Liver (tissue), 9 donors: ENCODE measurements around the gene ZNF808. TPM values are rescaled to one million over a fixed set of nuclear protein-coding genes. Genes with fewer than 3 reads are reported as not detected.

Experiments
- DNase-seq: peaks from one replicate; pipeline ENCODE4 v3.0.0-alpha.2; 2017; ENCODE audit warnings: low spot score
- H3K27ac ChIP-seq, 2 donors: one replicate each; pipeline ENCODE4 v1.7.0; 2013; ENCODE audit warnings: inconsistent platforms in 2 of 2, low read length in 2 of 2, control low read depth in 1 of 2, low read depth in 1 of 2, mild to moderate bottlenecking in 1 of 2
- H3K27me3 ChIP-seq, 4 donors: one replicate each; pipeline versions ENCODE4 v1.6.1 to v1.7.0; 2013; ENCODE audit warnings: low read length in 3 of 4, inconsistent platforms in 1 of 4, mild to moderate bottlenecking in 1 of 4, moderate library complexity in 1 of 4; ENCODE audit not compliant: control insufficient read depth in 4 of 4, insufficient read depth in 4 of 4
- H3K36me3 ChIP-seq, 4 donors: one replicate each; pipeline versions ENCODE4 v1.6.1 to v1.7.0; 2013; ENCODE audit warnings: low read length in 3 of 4, mild to moderate bottlenecking in 3 of 4, low read depth in 1 of 4, moderate library complexity in 1 of 4; ENCODE audit not compliant: control insufficient read depth in 4 of 4, insufficient read depth in 3 of 4
- H3K4me1 ChIP-seq, 4 donors: one replicate each; pipeline versions ENCODE4 v1.6.1 to v1.7.0; 2013; ENCODE audit warnings: low read length in 3 of 4, mild to moderate bottlenecking in 3 of 4, moderate library complexity in 1 of 4; ENCODE audit not compliant: control insufficient read depth in 4 of 4, insufficient read depth in 4 of 4
- H3K4me3 ChIP-seq, 3 donors: one replicate each; pipeline versions ENCODE4 v1.6.1 to v1.7.0; 2013; ENCODE audit warnings: low read length in 3 of 3, control low read depth in 1 of 3, low read depth in 1 of 3, mild to moderate bottlenecking in 1 of 3
- H3K9ac ChIP-seq, 2 donors: one replicate each; pipeline ENCODE4 v1.7.0; 2013; ENCODE audit warnings: low read length in 2 of 2, mild to moderate bottlenecking in 2 of 2, moderate library complexity in 2 of 2, control low read depth in 1 of 2, low read depth in 1 of 2
- H3K9me3 ChIP-seq, 4 donors: one replicate each; pipeline versions ENCODE4 v1.6.1 to v1.7.0; 2013; ENCODE audit warnings: low read length in 3 of 4; ENCODE audit not compliant: control insufficient read depth in 4 of 4
- CTCF ChIP-seq: fragments of 150-350 bp; IDR thresholded peaks from 2 replicates; pipeline ENCODE4 v1.5.1; 2017; ENCODE audit warnings: improper control_type of control experiment, low read depth, low read length; ENCODE audit not compliant: missing input control
- EGR1 ChIP-seq, 2 donors: IDR thresholded peaks; 2 replicates each; pipeline ENCODE4 v1.6.1; 2016 to 2018; ENCODE audit warnings: antibody characterized with exemption in 2 of 2, low read depth in 2 of 2
- FOXA1 ChIP-seq: IDR thresholded peaks from 2 replicates; pipeline ENCODE4 v1.6.1; 2016; ENCODE audit warnings: antibody characterized with exemption
- FOXA2 ChIP-seq: IDR thresholded peaks from 2 replicates; pipeline ENCODE4 v1.6.1; 2016; ENCODE audit warnings: antibody characterized with exemption
- GABPA ChIP-seq, 2 donors: IDR thresholded peaks in 1 of 2; conservative IDR thresholded peaks in 1 of 2; 2 replicates each; pipeline ENCODE4 v1.6.1; 2016; ENCODE audit warnings: antibody characterized with exemption in 2 of 2, mild to moderate bottlenecking in 1 of 2, moderate library complexity in 1 of 2
- HNF4A ChIP-seq, 2 donors: conservative IDR thresholded peaks; 2 replicates each; pipeline ENCODE4 v1.6.1; 2016; ENCODE audit warnings: antibody characterized with exemption in 2 of 2, mild to moderate bottlenecking in 2 of 2
- HNF4G ChIP-seq: IDR thresholded peaks from 2 replicates; pipeline ENCODE4 v1.6.1; 2016; ENCODE audit warnings: antibody characterized with exemption
- JUND ChIP-seq, 2 donors: IDR thresholded peaks; 2 replicates each; pipeline ENCODE4 v1.6.1; 2016; ENCODE audit warnings: antibody characterized with exemption in 2 of 2
- MAX ChIP-seq: IDR thresholded peaks from 2 replicates; pipeline ENCODE4 v1.6.1; 2016; ENCODE audit warnings: antibody characterized with exemption
- NR2F2 ChIP-seq: IDR thresholded peaks from 2 replicates; pipeline ENCODE4 v1.6.1; 2016; ENCODE audit warnings: antibody characterized with exemption
- RAD21 ChIP-seq, 2 donors: IDR thresholded peaks; 2 replicates each; pipeline ENCODE4 v1.6.1; 2016; ENCODE audit warnings: antibody characterized with exemption in 2 of 2, mild to moderate bottlenecking in 2 of 2
- RXRA ChIP-seq, 2 donors: IDR thresholded peaks; 2 replicates each; pipeline ENCODE4 v1.6.1; 2017 to 2018; ENCODE audit warnings: antibody characterized with exemption in 2 of 2, mild to moderate bottlenecking in 1 of 2
- SP1 ChIP-seq: IDR thresholded peaks from 2 replicates; pipeline ENCODE4 v1.6.1; 2018; ENCODE audit warnings: antibody characterized with exemption, mild to moderate bottlenecking
- TAF1 ChIP-seq: conservative IDR thresholded peaks from 2 replicates; pipeline ENCODE4 v1.6.1; 2016; ENCODE audit warnings: antibody characterized with exemption, mild to moderate bottlenecking
- YY1 ChIP-seq: IDR thresholded peaks from 2 replicates; pipeline ENCODE4 v1.6.1; 2016; ENCODE audit warnings: antibody characterized with exemption, mild to moderate bottlenecking
- ZBTB33 ChIP-seq: IDR thresholded peaks from 2 replicates; pipeline ENCODE4 v1.6.1; 2016; ENCODE audit warnings: antibody characterized with exemption
- WGBS: extraction: QIAGEN DNeasy Blood & Tissue Kit; methylation state at CpG from one replicate; pipeline ENCODE4 v1.1.7; 2013; 5-methylcytosine and 5-hydroxymethylcytosine counted together
- polyA plus RNA-seq, 2 donors: library from polyadenylated mRNA; stranded (reverse) in 1 of 2; unstranded in 1 of 2; fragments of 200-250 nt in 1 of 2; fragments of >200 nt in 1 of 2; fragmentation: Nextera tagmentation in 1 of 2; extraction: Ambion mirVana in 1 of 2; gene quantifications; one replicate each; pipeline versions ENCODE4 v1.2.1 to v1.2.3, GENCODE V29; 2013 to 2015
- total RNA-seq, 2 donors: library from RNA; depleted of rRNA; stranded (reverse); fragments of >200 nt; gene quantifications; one replicate each; pipeline ENCODE4 v1.2.3, GENCODE V29; 2014
- TF ChIP-seq, protein P1 (sequence below): IDR thresholded peaks from 2 replicates; pipeline ENCODE4 v1.6.1; 2016; ENCODE audit warnings: antibody characterized with exemption, mild to moderate bottlenecking
- TF ChIP-seq, protein P2 (sequence below): IDR thresholded peaks from 2 replicates; pipeline ENCODE4 v1.6.1; 2016; ENCODE audit warnings: antibody characterized with exemption
- donor health status: healthy.
- donor health status: healthy.
- donor health status: healthy.
- donor health status: healthy.
- donor health status: healthy.

Gene ZNF808
- total and polyA plus RNA-seq, 4 donors, result 0.88 to 9.4 (median 5.2) TPM

- H3K9ac ChIP-seq, result no peak overlapping the region
- no peaks in the 10 kb centered on the region for H3K36me3 ChIP-seq
- peaks cover 0 to 3% (median 0%) of the 10 kb centered on the region in 4 donors for H3K27me3 ChIP-seq
- DNase-seq, result no peak
- peaks cover 19 to 45% (median 27%) of the 10 kb centered on the region in 4 donors for H3K9me3 ChIP-seq
- no peak for TF ChIP-seq NR2F2
- no peak for TF ChIP-seq RAD21 (IDR thresholded peaks at IDR 0.05)
- no peak for TF ChIP-seq HNF4G
- TF ChIP-seq YY1, result no peak
- TF ChIP-seq HNF4A (conservative IDR thresholded peaks at IDR 0.05), result no peak
- TF ChIP-seq GABPA (IDR thresholded peaks at IDR 0.05 in 1 of 2, conservative IDR thresholded peaks at IDR 0.05 in 1 of 2), result no peak
- TF ChIP-seq, protein P1, sequence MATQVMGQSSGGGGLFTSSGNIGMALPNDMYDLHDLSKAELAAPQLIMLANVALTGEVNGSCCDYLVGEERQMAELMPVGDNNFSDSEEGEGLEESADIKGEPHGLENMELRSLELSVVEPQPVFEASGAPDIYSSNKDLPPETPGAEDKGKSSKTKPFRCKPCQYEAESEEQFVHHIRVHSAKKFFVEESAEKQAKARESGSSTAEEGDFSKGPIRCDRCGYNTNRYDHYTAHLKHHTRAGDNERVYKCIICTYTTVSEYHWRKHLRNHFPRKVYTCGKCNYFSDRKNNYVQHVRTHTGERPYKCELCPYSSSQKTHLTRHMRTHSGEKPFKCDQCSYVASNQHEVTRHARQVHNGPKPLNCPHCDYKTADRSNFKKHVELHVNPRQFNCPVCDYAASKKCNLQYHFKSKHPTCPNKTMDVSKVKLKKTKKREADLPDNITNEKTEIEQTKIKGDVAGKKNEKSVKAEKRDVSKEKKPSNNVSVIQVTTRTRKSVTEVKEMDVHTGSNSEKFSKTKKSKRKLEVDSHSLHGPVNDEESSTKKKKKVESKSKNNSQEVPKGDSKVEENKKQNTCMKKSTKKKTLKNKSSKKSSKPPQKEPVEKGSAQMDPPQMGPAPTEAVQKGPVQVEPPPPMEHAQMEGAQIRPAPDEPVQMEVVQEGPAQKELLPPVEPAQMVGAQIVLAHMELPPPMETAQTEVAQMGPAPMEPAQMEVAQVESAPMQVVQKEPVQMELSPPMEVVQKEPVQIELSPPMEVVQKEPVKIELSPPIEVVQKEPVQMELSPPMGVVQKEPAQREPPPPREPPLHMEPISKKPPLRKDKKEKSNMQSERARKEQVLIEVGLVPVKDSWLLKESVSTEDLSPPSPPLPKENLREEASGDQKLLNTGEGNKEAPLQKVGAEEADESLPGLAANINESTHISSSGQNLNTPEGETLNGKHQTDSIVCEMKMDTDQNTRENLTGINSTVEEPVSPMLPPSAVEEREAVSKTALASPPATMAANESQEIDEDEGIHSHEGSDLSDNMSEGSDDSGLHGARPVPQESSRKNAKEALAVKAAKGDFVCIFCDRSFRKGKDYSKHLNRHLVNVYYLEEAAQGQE, result no peak
- no peak for TF ChIP-seq CTCF
- no peak for TF ChIP-seq JUND (IDR thresholded peaks at IDR 0.05)
- TF ChIP-seq FOXA2, result no peak
- TF ChIP-seq, protein P2, sequence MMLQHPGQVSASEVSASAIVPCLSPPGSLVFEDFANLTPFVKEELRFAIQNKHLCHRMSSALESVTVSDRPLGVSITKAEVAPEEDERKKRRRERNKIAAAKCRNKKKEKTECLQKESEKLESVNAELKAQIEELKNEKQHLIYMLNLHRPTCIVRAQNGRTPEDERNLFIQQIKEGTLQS, result no peak
- no peak for TF ChIP-seq MAX
- TF ChIP-seq FOXA1, result no peak
- TF ChIP-seq TAF1, result no peak
- TF ChIP-seq EGR1 (IDR thresholded peaks at IDR 0.05; ENCODE audit: low read depth in 2 of 2), result no peak
- H3K4me1 ChIP-seq, result peaks cover 0 to 4% (median 3%) of the 10 kb centered on the region in 4 donors
- no peak overlapping the region for H3K27ac ChIP-seq
- no peak overlapping the region for H3K4me3 ChIP-seq
- WGBS, result 79% methylated on average over 14 of the region's 14 CpGs
These were observed 4.9 kb upstream of the ZNF808 start for GRCh38 chr19:52522551-52522950.

- DNase-seq, result no peak
- Histone ChIP-seq H3K36me3 (no peaks in the 10 kb centered on the region), H3K9ac (no peak overlapping the region), H3K27me3 (peaks cover 0 to 3% (median 0%) of the 10 kb centered on the region in 4 donors), H3K27ac (no peak overlapping the region), H3K4me1 (peaks cover 0 to 10% (median 8%) of the 10 kb centered on the region in 4 donors), H3K4me3 (no peak overlapping the region), H3K9me3 (peaks cover 16 to 40% (median 24%) of the 10 kb centered on the region in 4 donors)
- 93% methylated on average over 20 of the region's 20 CpGs for WGBS
- TF ChIP-seq RAD21 (IDR thresholded peaks at IDR 0.05), result no peak
- TF ChIP-seq HNF4G, result no peak
- TF ChIP-seq, protein P1, result no peak
- no peak for TF ChIP-seq FOXA1
- TF ChIP-seq CTCF, result no peak
- TF ChIP-seq TAF1, result no peak
- no peak for TF ChIP-seq EGR1 (IDR thresholded peaks at IDR 0.05; ENCODE audit: low read depth in 2 of 2)
- no peak for TF ChIP-seq RXRA (IDR thresholded peaks at IDR 0.05)
- TF ChIP-seq GABPA (IDR thresholded peaks at IDR 0.05 in 1 of 2, conservative IDR thresholded peaks at IDR 0.05 in 1 of 2), result no peak
- no peak for TF ChIP-seq HNF4A (conservative IDR thresholded peaks at IDR 0.05)
- no peak for TF ChIP-seq NR2F2
- no peak for TF ChIP-seq SP1
- no peak for TF ChIP-seq FOXA2
- TF ChIP-seq JUND (IDR thresholded peaks at IDR 0.05), result no peak
- no peak for TF ChIP-seq ZBTB33
These were observed 3.4 kb upstream of the ZNF808 start for GRCh38 chr19:52524086-52524485.
